A549 (cell line): ENCODE data around the gene MAPK12. TPM values are rescaled to one million over a fixed set of nuclear protein-coding genes. Genes with fewer than 3 reads are reported as not detected.

Source experiments
- ATAC-seq, 2 experiments: fragments of 200-7000 bp in 1 of 2; fragments of >200 bp in 1 of 2; cut with Nextera tagmentation in 1 of 2; cut with Tn5 transposase in 1 of 2; 3 replicates each; pipeline versions ENCODE4 v1.8.0 to v1.9.1; 2018 to 2020; ENCODE audit warnings: mild to moderate bottlenecking in 1 of 2, moderate library complexity in 1 of 2
- CTCF ChIA-PET: fragments of 300-600 bp; sonication (Branson Sonifier 250); formaldehyde crosslinking; extraction: SDS; loops from one replicate; lab custom pipeline; 2021; ENCODE audit warnings: antibody characterized with exemption, inconsistent platforms; lab: Yijun Ruan, JAX
- POLR2A ChIA-PET: fragments of 350-600 bp; formaldehyde crosslinking; extraction: SDS; loops from one replicate; lab custom pipeline; 2021; ENCODE audit warnings: antibody characterized with exemption, inconsistent platforms; lab: Yijun Ruan, JAX
- DNase-seq, 2 experiments: peaks; one replicate each; pipeline versions ENCODE4 v3.0.0 to v3.0.0-alpha.2; 2011 to 2016; ENCODE audit warnings: low read depth in 1 of 2, low spot score in 1 of 2
- FAIRE-seq: peaks from 2 replicates; lab custom pipeline; 2011; peaks lifted over from hg19 to GRCh38; lab: Jason Lieb, UNC
- H3K27ac ChIP-seq, 2 experiments: fragments of >200 bp; sonication (Bioruptor Twin); formaldehyde crosslinking; 3 replicates each; pipeline ENCODE4 v1.5.1; 2016 to 2017
- H3K4me1 ChIP-seq: fragments of >200 bp; sonication (Bioruptor Twin); formaldehyde crosslinking; 3 replicates; pipeline ENCODE4 v1.6.1; 2016
- H3K4me2 ChIP-seq: fragments of >200 bp; sonication (Bioruptor Twin); formaldehyde crosslinking; 3 replicates; pipeline ENCODE4 v1.6.1; 2016
- H3K4me3 ChIP-seq: fragments of >200 bp; sonication (Bioruptor Twin); formaldehyde crosslinking; 3 replicates; pipeline ENCODE4 v1.5.1; 2016
- H3K9me3 ChIP-seq: fragments of >200 bp; sonication (Bioruptor Twin); formaldehyde crosslinking; 3 replicates; pipeline ENCODE4 v1.6.1; 2016
- ATOH8 ChIP-seq: fragments of 250-450 bp; sonication (Bioruptor Pico); IDR thresholded peaks from 2 replicates; pipeline ENCODE4 v1.5.0; 2020; ENCODE audit warnings: low read depth, mild to moderate bottlenecking, moderate library complexity
- CEBPB ChIP-seq, 2 experiments: fragments of >200 bp in 1 of 2; sonication (Bioruptor Twin) in 1 of 2; formaldehyde crosslinking in 1 of 2; IDR thresholded peaks; 2 replicates each; pipeline ENCODE4 v1.6.1; 2012 to 2016
- CHD2 ChIP-seq: fragments of 150-350 bp; IDR thresholded peaks from 2 replicates; pipeline ENCODE4 v1.6.1; 2014; ENCODE audit warnings: low read length; ENCODE audit not compliant: partially characterized antibody
- EHMT2 ChIP-seq: fragments of 200-600 bp; sonication (generic); IDR thresholded peaks from 2 replicates; pipeline ENCODE4 v1.6.1; 2016; ENCODE audit warnings: antibody characterized with exemption, low read depth, mild to moderate bottlenecking, moderate library complexity
- ELK1 ChIP-seq: fragments of 150-350 bp; IDR thresholded peaks from 2 replicates; pipeline ENCODE4 v1.6.1; 2014; ENCODE audit warnings: low read depth, mild to moderate bottlenecking, low read length
- FOSB ChIP-seq: fragments of 250-450 bp; sonication (Bioruptor Pico); IDR thresholded peaks from 2 replicates; pipeline ENCODE4 v1.5.0; 2020; ENCODE audit warnings: mild to moderate bottlenecking, moderate library complexity
- FOSL2 ChIP-seq, 2 experiments: fragments of 450-650 bp in 1 of 2; fragments of >200 bp in 1 of 2; sonication (Bioruptor Twin) in 1 of 2; formaldehyde crosslinking; IDR thresholded peaks; 2 replicates each; pipeline versions ENCODE4 v1.5.0 to v1.6.1; 2016 to 2020; ENCODE audit warnings: mild to moderate bottlenecking in 1 of 2, moderate library complexity in 1 of 2
- HES2 ChIP-seq: fragments of >200 bp; sonication (Bioruptor Twin); formaldehyde crosslinking; IDR thresholded peaks from 2 replicates; pipeline ENCODE4 v1.6.1; 2016
- HMGXB4 ChIP-seq: fragments of 250-450 bp; sonication (Bioruptor Pico); IDR thresholded peaks from 2 replicates; pipeline ENCODE4 v1.5.0; 2021; ENCODE audit warnings: mild to moderate bottlenecking, moderate library complexity, borderline replicate concordance
- HOXA7 ChIP-seq: fragments of 250-450 bp; sonication (Bioruptor Pico); IDR thresholded peaks from 2 replicates; pipeline ENCODE4 v1.5.0; 2020; ENCODE audit warnings: mild to moderate bottlenecking, moderate library complexity
- JUN ChIP-seq, 2 experiments: fragments of >200 bp; sonication (Bioruptor Twin); formaldehyde crosslinking; IDR thresholded peaks; 2 replicates in 1 of 2; 3 replicates in 1 of 2; pipeline ENCODE4 v1.6.1; 2016 to 2017
- JUNB ChIP-seq: fragments of >200 bp; sonication (Bioruptor Twin); formaldehyde crosslinking; IDR thresholded peaks from 2 replicates; pipeline ENCODE4 v1.6.1; 2016
- KDM5A ChIP-seq: fragments of 200-600 bp; sonication (generic); IDR thresholded peaks from 2 replicates; pipeline ENCODE4 v1.6.1; 2016; ENCODE audit warnings: antibody characterized with exemption, mild to moderate bottlenecking
- MAX ChIP-seq: IDR thresholded peaks from 2 replicates; pipeline ENCODE4 v1.6.1; 2012
- MAZ ChIP-seq: fragments of 150-350 bp; IDR thresholded peaks from 2 replicates; pipeline ENCODE4 v1.6.1; 2014; ENCODE audit warnings: antibody characterized with exemption, low read depth, low read length, borderline replicate concordance
- MYC ChIP-seq: IDR thresholded peaks from 2 replicates; pipeline ENCODE4 v1.6.1; 2012; ENCODE audit warnings: mild to moderate bottlenecking, inconsistent platforms, low read length, improper control_type of control experiment, borderline replicate concordance
- NPAS2 ChIP-seq: fragments of 250-450 bp; sonication (Bioruptor Pico); IDR thresholded peaks from 2 replicates; pipeline ENCODE4 v1.8.0; 2022; ENCODE audit warnings: mild to moderate bottlenecking, moderate library complexity, borderline replicate concordance
- PBX3 ChIP-seq: IDR thresholded peaks from 2 replicates; pipeline ENCODE4 v1.6.1; 2012
- PHF8 ChIP-seq: fragments of 200-600 bp; sonication (generic); IDR thresholded peaks from 2 replicates; pipeline ENCODE4 v1.6.1; 2016; ENCODE audit warnings: low read depth, mild to moderate bottlenecking, antibody characterized with exemption, moderate library complexity, borderline replicate concordance
- POLR2A ChIP-seq: IDR thresholded peaks from 2 replicates; pipeline ENCODE4 v1.6.1; 2012; ENCODE audit warnings: mild to moderate bottlenecking, low read length
- POLR2AphosphoS2 ChIP-seq: conservative IDR thresholded peaks from 2 replicates; pipeline ENCODE4 v1.6.1; 2012; ENCODE audit warnings: low read length, improper control_type of control experiment, inconsistent platforms
- RARB ChIP-seq: fragments of 250-450 bp; sonication (Bioruptor Pico); IDR thresholded peaks from 2 replicates; pipeline ENCODE4 v1.8.0; 2021; ENCODE audit warnings: mild to moderate bottlenecking, moderate library complexity
- RCOR1 ChIP-seq: fragments of 150-350 bp; IDR thresholded peaks from 2 replicates; pipeline ENCODE4 v1.6.1; 2014; ENCODE audit warnings: antibody characterized with exemption, low read length, low read depth
- REST ChIP-seq: fragments of 200-600 bp; sonication (generic); IDR thresholded peaks from 2 replicates; pipeline ENCODE4 v1.6.1; 2016; ENCODE audit warnings: antibody characterized with exemption, mild to moderate bottlenecking, moderate library complexity
- RNF2 ChIP-seq: fragments of 200-600 bp; sonication (generic); IDR thresholded peaks from 2 replicates; pipeline ENCODE4 v1.6.1; 2016; ENCODE audit warnings: low read depth, mild to moderate bottlenecking, antibody characterized with exemption, moderate library complexity, borderline replicate concordance
- TFCP2L1 ChIP-seq: fragments of 250-450 bp; sonication (Bioruptor Pico); IDR thresholded peaks from 2 replicates; pipeline ENCODE4 v1.5.0; 2021; ENCODE audit warnings: mild to moderate bottlenecking
- TP53 ChIP-seq: fragments of 250-450 bp; sonication (Bioruptor Pico); IDR thresholded peaks from 2 replicates; pipeline ENCODE4 v1.5.0; 2021; ENCODE audit warnings: mild to moderate bottlenecking, moderate library complexity
- USF2 ChIP-seq: fragments of 450-650 bp; IDR thresholded peaks from 2 replicates; pipeline ENCODE4 v1.6.1; 2014; ENCODE audit warnings: antibody characterized with exemption
- ZC3H11A ChIP-seq: fragments of 450-650 bp; IDR thresholded peaks from 2 replicates; pipeline ENCODE4 v1.6.1; 2014; ENCODE audit warnings: antibody characterized with exemption, mild to moderate bottlenecking
- ZFP36 ChIP-seq: fragments of 450-650 bp; IDR thresholded peaks from 2 replicates; pipeline ENCODE4 v1.6.1; 2014; ENCODE audit warnings: borderline replicate concordance; ENCODE audit not compliant: partially characterized antibody
- WGBS: methylation state at CpG from one replicate; pipeline ENCODE4 v1.1.6; 2017; ENCODE audit errors: missing lambda C conversion rate; 5-methylcytosine and 5-hydroxymethylcytosine counted together
- polyA plus RNA-seq, 4 experiments: library from polyadenylated mRNA; depleted of rRNA in 3 of 4; stranded (reverse); fragments of >200 nt; fragmentation: RNase III in 1 of 4; extraction: RNeasy Plus Mini Kit Qiagen cat#74134 plus additional on column Dnase treatment in 1 of 4; gene quantifications; 2 replicates in 3 of 4; 3 replicates in 1 of 4; pipeline ENCODE4 v1.2.3, GENCODE V29; 2011 to 2017

The MAPK12 gene
- polyA plus RNA-seq, 2 of the 4 experiments (the other 2 are of a cell fraction), result 12.5 to 25.8 TPM

DNA sequence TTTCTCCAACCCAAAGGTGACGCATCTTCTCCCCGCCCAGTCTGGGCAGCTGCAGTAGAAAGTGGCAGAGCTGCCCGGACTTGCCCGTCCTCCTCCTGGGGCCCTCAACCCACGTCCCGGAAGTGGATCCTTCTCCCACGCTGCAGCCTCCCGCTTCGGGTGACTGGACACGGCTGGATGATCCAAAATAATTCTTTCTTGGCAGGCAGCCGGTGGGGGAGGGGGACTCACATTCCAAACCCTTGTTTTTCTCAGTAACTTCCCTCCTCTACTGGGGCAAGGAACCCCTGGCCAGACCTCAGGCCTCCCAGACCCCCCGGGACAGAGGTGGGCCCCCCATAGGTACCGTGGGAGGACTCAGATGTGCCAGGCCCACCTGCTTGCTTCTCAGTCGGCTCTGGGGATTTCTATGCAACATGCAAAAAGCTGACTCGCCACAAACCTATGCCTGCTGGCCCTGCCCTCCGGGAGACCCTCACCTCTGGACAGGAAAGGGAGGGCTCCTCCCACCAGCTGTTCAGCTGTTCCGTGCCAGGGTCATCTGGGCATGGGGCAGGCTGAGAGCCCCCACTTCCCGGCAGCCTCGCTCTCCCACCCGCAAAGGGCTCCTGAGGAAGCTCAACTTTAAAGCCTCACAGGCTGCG lies 44.6 kb upstream of the MAPK12 start:
- Histone ChIP-seq H3K4me1 (peaks cover 58% of the 10 kb centered on the region), H3K4me2 (peak overlapping the region; percentile 96), H3K4me3 (peak overlapping the region; percentile 100), H3K9me3 (no peaks in the 10 kb centered on the region), H3K27ac (peak overlapping the region; percentile 98 to 100)
- ATAC-seq, result peak; percentile 68 to 76
- 0% methylated on average over 9 of the region's 21 CpGs for WGBS
- POLR2A ChIA-PET, result interaction anchor here (1.4 to 2.3 kb wide), 3 partner anchors 10 to 24 kb away, joined by 3 to 11 read pairs (median 7); no protein-coding TSS in a partner anchor
- CTCF ChIA-PET, result interaction anchor here (1.1 to 5.7 kb wide), 9 partner anchors 9 to 202 kb away, joined by 3 to 57 read pairs (median 8); partner anchors contain the start of genes DENND6B and LMF2
- DNase-seq, result peak; percentile 80 to 85
- FAIRE-seq, result no peak
- TF ChIP-seq CEBPB (IDR thresholded peaks at IDR 0.05) (no peak), RARB (CRISPR knock-in tag) (no peak), POLR2A (peak; percentile 36), ATOH8 (no peak), TFCP2L1 (CRISPR knock-in tag) (no peak), NPAS2 (CRISPR knock-in tag) (no peak), JUN (IDR thresholded peaks at IDR 0.05) (peak in 1 of 2 experiments; percentile 38; a peak in 2 of 5 replicates), ELK1 (no peak), HES2 (no peak), PHF8 (no peak), REST (no peak), FOSL2 (IDR thresholded peaks at IDR 0.05) (no peak), FOSL2 (CRISPR knock-in tag; IDR thresholded peaks at IDR 0.05) (peak; percentile 50), JUNB (no peak), FOSB (CRISPR knock-in tag) (no peak), HOXA7 (CRISPR knock-in tag) (no peak), ZC3H11A (no peak), USF2 (no peak), MAX (peak; percentile 75), KDM5A (no peak), ZFP36 (no peak), CHD2 (no peak), MAZ (no peak), POLR2AphosphoS2 (no peak), HMGXB4 (no peak), MYC (no peak), RCOR1 (no peak), PBX3 (0 out of 2 replicates have a peak, but pooled peaks have one; percentile 22), EHMT2 (no peak), RNF2 (no peak), TP53 (no peak)
